HepG2 (cell line): ENCODE measurements around the gene STPG4. TPM values are rescaled to one million over a fixed set of nuclear protein-coding genes. Genes with fewer than 3 reads are reported as not detected.

Experiments
- AGO2 ChIP-seq: fragments of 200-400 bp; formaldehyde crosslinking; optimal IDR thresholded peaks from 2 replicates; pipeline ENCODE3; 2017; ENCODE audit warnings: mild to moderate bottlenecking, low read depth, low read length, moderate library complexity
- ARID5B ChIP-seq: IDR thresholded peaks from 2 replicates; pipeline ENCODE4 v1.4.0; 2020; ENCODE audit warnings: mild to moderate bottlenecking, missing genetic modification reagents
- CCDC6 ChIP-seq: sonication (generic); formaldehyde crosslinking; IDR thresholded peaks from 2 replicates; pipeline ENCODE4 v1.8.1; 2022; ENCODE audit warnings: mild to moderate bottlenecking, missing genetic modification reagents, moderate library complexity
- CEBPZ ChIP-seq: IDR thresholded peaks from 2 replicates; pipeline ENCODE4 v1.6.1; 2012; ENCODE audit warnings: low read length, improper control_type of control experiment
- CERS6 ChIP-seq: sonication (generic); formaldehyde crosslinking; IDR thresholded peaks from 2 replicates; pipeline ENCODE4 v1.5.0; 2020; ENCODE audit warnings: missing genetic modification reagents
- EED ChIP-seq: sonication (generic); formaldehyde crosslinking; IDR thresholded peaks from 2 replicates; pipeline ENCODE4 v1.5.0; 2020; ENCODE audit warnings: mild to moderate bottlenecking, missing genetic modification reagents
- EHMT2 ChIP-seq: fragments of 200-600 bp; sonication (generic); IDR thresholded peaks from 2 replicates; pipeline ENCODE4 v1.7.0; 2017; ENCODE audit warnings: antibody characterized with exemption, low read depth, low read length, borderline replicate concordance
- HNF1B ChIP-seq: sonication (generic); formaldehyde crosslinking; IDR thresholded peaks from 2 replicates; pipeline ENCODE4 v1.5.1; 2020; ENCODE audit warnings: mild to moderate bottlenecking, moderate library complexity, missing genetic modification reagents
- JUND ChIP-seq: sonication (generic); formaldehyde crosslinking; IDR thresholded peaks from 2 replicates; pipeline ENCODE4 v1.8.0; 2022; ENCODE audit warnings: mild to moderate bottlenecking, missing genetic modification reagents
- REST ChIP-seq, 2 experiments: IDR thresholded peaks; 2 replicates each; pipeline ENCODE4 v1.6.1; 2011 to 2012; ENCODE audit warnings: low read length in 2 of 2, borderline replicate concordance in 1 of 2, low read depth in 1 of 2, mild to moderate bottlenecking in 1 of 2, moderate library complexity in 1 of 2
- RNF219 ChIP-seq: sonication (generic); formaldehyde crosslinking; IDR thresholded peaks from 2 replicates; pipeline ENCODE4 v1.5.0; 2020; ENCODE audit warnings: mild to moderate bottlenecking, missing genetic modification reagents
- SETDB1 ChIP-seq: sonication (generic); formaldehyde crosslinking; IDR thresholded peaks from 2 replicates; pipeline ENCODE4 v1.5.1; 2020; ENCODE audit warnings: missing genetic modification reagents, mild to moderate bottlenecking, borderline replicate concordance
- polyA plus RNA-seq, 8 experiments: library from polyadenylated mRNA; depleted of rRNA in 3 of 8; stranded (reverse) in 7 of 8; unstranded in 1 of 8; fragments of >200 nt; fragmentation: Illumina TruSeq in 4 of 8; extraction: Trizol in 4 of 8; gene quantifications; 2 replicates each; pipeline versions ENCODE4 v1.2.1 to v1.2.3, GENCODE V29; 2011 to 2016; ENCODE audit warnings: low read depth in 4 of 8, missing spikeins in 1 of 8, mixed read lengths in 1 of 8; ENCODE audit not compliant: insufficient read depth in 1 of 8
- total RNA-seq, 5 experiments: library from RNA; depleted of rRNA; stranded (reverse); fragments of >200 nt; fragmentation: Illumina TruSeq; extraction: Trizol; gene quantifications; 2 replicates each; pipeline ENCODE4 v1.2.3, GENCODE V29; 2016; ENCODE audit warnings: low read depth in 1 of 5

The STPG4 gene
- total and polyA plus RNA-seq, 2 of the 13 experiments (the other 11 are each of a cell fraction or from before 2014, with no cell fraction given): 0.11 to 0.15 TPM

GRCh38 chr2:47039489-47039870 lies 115.6 kb downstream of the STPG4 start (continued):
- no peak for TF ChIP-seq RNF219 (CRISPR knock-in tag)
- no peak for TF ChIP-seq CCDC6 (CRISPR knock-in tag)
- TF ChIP-seq HNF1B (CRISPR knock-in tag): no peak
- TF ChIP-seq AGO2: no peak
- no peak for TF ChIP-seq SETDB1 (CRISPR knock-in tag)
- no peak for TF ChIP-seq EED (CRISPR knock-in tag)
- TF ChIP-seq CEBPZ: no peak
- no peak for TF ChIP-seq CERS6
- TF ChIP-seq ARID5B (CRISPR knock-in tag): 0 out of 2 replicates have a peak, but pooled peaks have one; percentile 51
- TF ChIP-seq REST (IDR thresholded peaks at IDR 0.05; ENCODE audit: borderline replicate concordance in 1 of 2, low read depth in 1 of 2, low read length in 2 of 2): no peak
- no peak for TF ChIP-seq EHMT2
- TF ChIP-seq JUND (CRISPR knock-in tag): no peak
